PC-3 (cell line): ENCODE measurements around the gene THRB. TPM values are rescaled to one million over a fixed set of nuclear protein-coding genes. Genes with fewer than 3 reads are reported as not detected.
"Not testable (repeated sequence)": the region's sequence is repeated elsewhere in the genome, so short reads cannot be mapped to it uniquely, and the experiment has no call there.

Experiments
- ATAC-seq: fragments of 200-7000 bp; cut with Tn5 transposase; 2 replicates; pipeline ENCODE4 v1.9.1; 2020; ENCODE audit warnings: mild to moderate bottlenecking, moderate library complexity
- BruUV-seq: library from RNA; stranded (reverse); fragments of 400-500 nt; replicated peaks from 2 replicates; lab custom pipeline; 2021; lab: Mats Ljungman, UMichigan
- CTCF ChIA-PET: fragments of 300-600 bp; sonication (Branson Sonifier 250); formaldehyde crosslinking; loops from one replicate; lab custom pipeline; 2022; ENCODE audit warnings: antibody characterized with exemption; lab: Charles Lee
- POLR2A ChIA-PET: fragments of 300-600 bp; sonication (Branson Sonifier 250); formaldehyde crosslinking; loops from one replicate; lab custom pipeline; 2022; ENCODE audit warnings: antibody characterized with exemption; ENCODE audit not compliant: unreplicated experiment; lab: Charles Lee
- DNase-seq: peaks from one replicate; pipeline ENCODE4 v3.0.0-alpha.2; 2015
- H2AFZ ChIP-seq: fragments of 300-600 bp; sonication (generic); 2 replicates; pipeline ENCODE4 v1.6.0; 2016; ENCODE audit warnings: antibody characterized with exemption, low read length
- H3F3A ChIP-seq: fragments of 300-600 bp; sonication (generic); one replicate; pipeline ENCODE4 v1.6.0; 2017; ENCODE audit warnings: antibody characterized with exemption, low read length, control low read depth, mild to moderate bottlenecking; ENCODE audit not compliant: unreplicated experiment
- H3K27ac ChIP-seq: fragments of 300-600 bp; sonication (generic); 2 replicates; pipeline ENCODE4 v1.5.1; 2016; ENCODE audit warnings: mild to moderate bottlenecking, low read length
- H3K27me3 ChIP-seq: fragments of 300-600 bp; sonication (generic); 2 replicates; pipeline ENCODE4 v1.6.1; 2016; ENCODE audit warnings: low read length, mixed read lengths
- H3K36me3 ChIP-seq: fragments of 300-600 bp; sonication (generic); 2 replicates; pipeline ENCODE4 v1.6.1; 2016; ENCODE audit warnings: low read depth, mixed run types, low read length, mixed read lengths
- H3K4me1 ChIP-seq: fragments of 300-600 bp; sonication (generic); 2 replicates; pipeline ENCODE4 v1.5.1; 2016; ENCODE audit warnings: low read length; ENCODE audit not compliant: insufficient read depth
- H3K4me2 ChIP-seq: fragments of 300-600 bp; sonication (generic); 2 replicates; pipeline ENCODE4 v1.6.0; 2016; ENCODE audit warnings: low read length
- H3K4me3 ChIP-seq: fragments of 300-600 bp; sonication (generic); 2 replicates; pipeline ENCODE4 v1.5.1; 2016; ENCODE audit warnings: mild to moderate bottlenecking, low read length, mixed read lengths
- H3K79me2 ChIP-seq: fragments of 300-600 bp; sonication (generic); 2 replicates; pipeline ENCODE4 v1.6.1; 2017; ENCODE audit warnings: low read length, mixed read lengths
- H3K9ac ChIP-seq: fragments of 300-600 bp; sonication (generic); 2 replicates; pipeline ENCODE4 v1.6.0; 2016; ENCODE audit warnings: mild to moderate bottlenecking, low read length
- H3K9me2 ChIP-seq: fragments of 300-600 bp; sonication (generic); replicated peaks from 2 replicates; pipeline ENCODE4 v1.6.1; 2016; ENCODE audit warnings: mixed run types, low read length, mixed read lengths
- H3K9me3 ChIP-seq: fragments of 300-600 bp; sonication (generic); 2 replicates; pipeline ENCODE4 v1.6.1; 2016; ENCODE audit warnings: low read length, mixed read lengths
- H4K20me1 ChIP-seq: fragments of 300-600 bp; sonication (generic); 2 replicates; pipeline ENCODE4 v1.6.1; 2016; ENCODE audit warnings: low read length, mixed read lengths
- CTCF ChIP-seq: fragments of 300-600 bp; sonication (generic); conservative IDR thresholded peaks from 2 replicates; pipeline ENCODE4 v1.5.1; 2017; ENCODE audit warnings: antibody characterized with exemption, low read depth, mild to moderate bottlenecking, low read length
- EZH2 ChIP-seq: fragments of 300-600 bp; sonication (generic); IDR thresholded peaks from one replicate; pipeline ENCODE4 v1.6.1; 2017; ENCODE audit warnings: antibody characterized with exemption, mild to moderate bottlenecking, low read length; ENCODE audit not compliant: unreplicated experiment
- EZH2phosphoT487 ChIP-seq: fragments of 300-600 bp; sonication (generic); IDR thresholded peaks from 2 replicates; pipeline ENCODE4 v1.6.1; 2018; ENCODE audit warnings: mild to moderate bottlenecking, antibody characterized with exemption, low read length, borderline replicate concordance
- intact Hi-C: fragments of 100-400 bp; cut with micrococcal nuclease; formaldehyde crosslinking; loops from 2 replicates; pipeline ENCODE4 v1.9.0; 2023
- total RNA-seq: library from RNA; depleted of rRNA; stranded (reverse); fragments of >200 nt; gene quantifications from 2 replicates; pipeline ENCODE4 v1.2.3, GENCODE V29; 2014

Gene THRB
- total RNA-seq, 1 experiment from 2014 or later, result 9.7 TPM

GRCh38 chr3:24416224-24416623 lies 78.4 kb downstream of the THRB start:
- BruUV-seq, result no TSS peak
- Histone ChIP-seq H3K9ac (no peak overlapping the region), H3K4me3 (no peak overlapping the region), H3K4me1 (no peaks in the 10 kb centered on the region), H3K9me3 (no peaks in the 10 kb centered on the region), H3K27ac (no peak overlapping the region), H3K36me3 (no peaks in the 10 kb centered on the region), H3K4me2 (no peak overlapping the region), H3K9me2 (no peaks in the 10 kb centered on the region), H4K20me1 (no peaks in the 10 kb centered on the region), H3K79me2 (no peaks in the 10 kb centered on the region), H3F3A (no peaks in the 10 kb centered on the region), H3K27me3 (no peaks in the 10 kb centered on the region), H2AFZ (no peak overlapping the region)
- ChIA-PET CTCF (no interaction called here), POLR2A (no interaction called here)
- ATAC-seq, result no peak
- no peak for TF ChIP-seq EZH2phosphoT487
- no peak for TF ChIP-seq CTCF
- TF ChIP-seq EZH2, result no peak
- intact Hi-C loops, result no loop called here
- DNase-seq, result no peak

- Histone ChIP-seq H3F3A (no peaks in the 10 kb centered on the region), H3K4me3 (no peak overlapping the region), H3K27me3 (no peaks in the 10 kb centered on the region), H3K9me2 (no peaks in the 10 kb centered on the region), H3K27ac (no peak overlapping the region), H3K4me1 (no peaks in the 10 kb centered on the region), H4K20me1 (no peaks in the 10 kb centered on the region), H2AFZ (no peak overlapping the region), H3K9ac (no peak overlapping the region), H3K9me3 (no peaks in the 10 kb centered on the region), H3K4me2 (no peak overlapping the region), H3K79me2 (no peaks in the 10 kb centered on the region), H3K36me3 (no peaks in the 10 kb centered on the region)
- POLR2A ChIA-PET, result no interaction called here
- DNase-seq, result no peak
- no TSS peak for BruUV-seq
- intact Hi-C loops, result no loop called here
- ATAC-seq, result no peak
- CTCF ChIA-PET, result no interaction called here
- TF ChIP-seq CTCF (no peak), EZH2 (no peak), EZH2phosphoT487 (no peak)
These were observed 78.8 kb downstream of the THRB start for GRCh38 chr3:24415824-24416223.

GRCh38 chr3:24413662-24414061 lies 81.0 kb downstream of the THRB start:
- H3K27ac ChIP-seq, H3K4me1 ChIP-seq, H2AFZ ChIP-seq, H3K79me2 ChIP-seq, CTCF ChIA-PET, H3K9me3 ChIP-seq, H3K4me2 ChIP-seq, H3K4me3 ChIP-seq, H3K9ac ChIP-seq, intact Hi-C loops, POLR2A ChIA-PET, DNase-seq, H3K9me2 ChIP-seq, H4K20me1 ChIP-seq, ATAC-seq, H3K36me3 ChIP-seq, H3F3A ChIP-seq, BruUV-seq, H3K27me3 ChIP-seq: not testable (repeated sequence)
